ENCODE results near the gene COL15A1.

DNA sequence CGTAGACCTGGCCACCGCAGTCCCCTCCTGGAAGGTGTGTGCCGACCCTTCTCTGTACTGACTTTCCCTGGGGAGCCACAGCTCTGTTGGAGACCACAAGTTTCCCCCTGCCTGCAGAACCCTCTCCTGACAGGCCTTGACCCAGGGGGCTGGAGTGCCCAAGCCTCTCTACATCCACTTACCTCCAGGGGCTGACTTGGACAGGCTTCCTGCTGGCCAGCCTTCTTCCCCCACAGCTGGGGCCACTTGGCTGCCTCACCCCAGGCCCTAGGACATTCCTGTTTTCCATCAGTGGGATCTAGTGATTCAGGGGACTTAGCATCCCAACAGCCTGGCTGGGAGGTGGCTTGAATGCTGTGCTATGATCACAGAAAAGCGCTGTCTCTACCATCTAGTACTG, 23.6 kb downstream of the COL15A1 start:
- TF ChIP-seq EZH2 (IDR thresholded peaks at IDR 0.05; ENCODE audit: borderline replicate concordance, insufficient read depth, low read depth, low read length, poor library complexity, severe bottlenecking) = no peak
- TF ChIP-seq, protein P1, sequence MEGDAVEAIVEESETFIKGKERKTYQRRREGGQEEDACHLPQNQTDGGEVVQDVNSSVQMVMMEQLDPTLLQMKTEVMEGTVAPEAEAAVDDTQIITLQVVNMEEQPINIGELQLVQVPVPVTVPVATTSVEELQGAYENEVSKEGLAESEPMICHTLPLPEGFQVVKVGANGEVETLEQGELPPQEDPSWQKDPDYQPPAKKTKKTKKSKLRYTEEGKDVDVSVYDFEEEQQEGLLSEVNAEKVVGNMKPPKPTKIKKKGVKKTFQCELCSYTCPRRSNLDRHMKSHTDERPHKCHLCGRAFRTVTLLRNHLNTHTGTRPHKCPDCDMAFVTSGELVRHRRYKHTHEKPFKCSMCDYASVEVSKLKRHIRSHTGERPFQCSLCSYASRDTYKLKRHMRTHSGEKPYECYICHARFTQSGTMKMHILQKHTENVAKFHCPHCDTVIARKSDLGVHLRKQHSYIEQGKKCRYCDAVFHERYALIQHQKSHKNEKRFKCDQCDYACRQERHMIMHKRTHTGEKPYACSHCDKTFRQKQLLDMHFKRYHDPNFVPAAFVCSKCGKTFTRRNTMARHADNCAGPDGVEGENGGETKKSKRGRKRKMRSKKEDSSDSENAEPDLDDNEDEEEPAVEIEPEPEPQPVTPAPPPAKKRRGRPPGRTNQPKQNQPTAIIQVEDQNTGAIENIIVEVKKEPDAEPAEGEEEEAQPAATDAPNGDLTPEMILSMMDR (IDR thresholded peaks at IDR 0.05) = no peak
